ENCODE results near the gene CHAMP1. TPM values are rescaled to one million over a fixed set of nuclear protein-coding genes. Genes with fewer than 3 reads are reported as not detected.

Gene CHAMP1
- total and polyA plus RNA-seq, 2 of the 8 experiments (the other 6 are each of a cell fraction or from before 2014, with no cell fraction given): 26.8 to 41.9 TPM

GRCh38 chr13:114304346-114305034, 9.8 kb upstream of the CHAMP1 start (continued):
- TF ChIP-seq KDM4A (IDR thresholded peaks at IDR 0.05; ENCODE audit: low read depth, low read length, severe bottlenecking) (no peak), KDM1A (IDR thresholded peaks at IDR 0.05; ENCODE audit: borderline replicate concordance, low read length) (no peak)
